GM19238 (cell line): ENCODE data around the gene PPP2CA.
"Not testable (repeated sequence)": the region's sequence is repeated elsewhere in the genome, so short reads cannot be mapped to it uniquely, and the experiment has no call there.

Experiments
- DNase-seq: peaks from one replicate; pipeline ENCODE4 v3.0.0; 2011; ENCODE audit warnings: low spot score; ENCODE audit not compliant: insufficient read length

The PPP2CA gene

GRCh38 chr5:134225780-134226440, at the start of gene PPP2CA:
PPP2CA (minus strand) TSS chr5:134226073; CDS start chr5:134225861, 212 bp downstream.
- DNase-seq, result peak; percentile 87

- no peak for DNase-seq
Observed at GRCh38 chr5:134273642-134274395, 47.9 kb upstream of the PPP2CA start.

GRCh38 chr5:134271059-134271458, 45.2 kb upstream of the PPP2CA start:
- no peak for DNase-seq

GRCh38 chr5:134268919-134269318, 43.0 kb upstream of the PPP2CA start:
- no peak for DNase-seq

- no peak for DNase-seq
Observed at GRCh38 chr5:134268019-134268601, 42.2 kb upstream of the PPP2CA start.

GRCh38 chr5:134267366-134268018, 41.6 kb upstream of the PPP2CA start:
- DNase-seq, result no peak

- no peak for DNase-seq
Observed at GRCh38 chr5:134263801-134264200, 37.9 kb upstream of the PPP2CA start.

- not testable (repeated sequence) for DNase-seq
Observed at GRCh38 chr5:134262629-134263028, 36.8 kb upstream of the PPP2CA start.

- no peak for DNase-seq
Observed at GRCh38 chr5:134258896-134259295, 33.0 kb upstream of the PPP2CA start.

GRCh38 chr5:134257176-134257575, 31.3 kb upstream of the PPP2CA start:
- no peak for DNase-seq

GRCh38 chr5:134255418-134256150, 29.7 kb upstream of the PPP2CA start:
- no peak for DNase-seq

GRCh38 chr5:134253368-134254153, 27.7 kb upstream of the PPP2CA start:
- DNase-seq, result not testable (repeated sequence)

- no peak for DNase-seq
Observed at GRCh38 chr5:134252671-134253070, 26.8 kb upstream of the PPP2CA start.

- DNase-seq, result no peak
Observed at GRCh38 chr5:134250949-134251348, 25.1 kb upstream of the PPP2CA start.

- no peak for DNase-seq
Observed at GRCh38 chr5:134249469-134250379, 23.9 kb upstream of the PPP2CA start.

- DNase-seq, result no peak
Observed at GRCh38 chr5:134248256-134248655, 22.4 kb upstream of the PPP2CA start.

- DNase-seq, result no peak
Observed at GRCh38 chr5:134247428-134248224, 21.8 kb upstream of the PPP2CA start.

- DNase-seq, result no peak
Observed at GRCh38 chr5:134246771-134247427, 21.0 kb upstream of the PPP2CA start.
